Ectodermal cell (in vitro differentiated cells): Measurements from ENCODE around the gene HMGN1.

ENCODE experiments used
- H3K27ac ChIP-seq: 2 replicates; pipeline ENCODE4 v1.7.0; 2013; ENCODE audit warnings: mild to moderate bottlenecking, low read depth, low read length; ENCODE audit not compliant: insufficient read depth, poor library complexity, severe bottlenecking
- H3K27me3 ChIP-seq: 2 replicates; pipeline ENCODE4 v1.7.0; 2013; ENCODE audit warnings: mild to moderate bottlenecking, low read length; ENCODE audit not compliant: insufficient read depth, control insufficient read depth, poor library complexity, severe bottlenecking
- H3K36me3 ChIP-seq: one replicate; pipeline ENCODE4 v1.7.0; 2013; ENCODE audit warnings: low read length; ENCODE audit not compliant: control insufficient read depth, insufficient read depth
- H3K4me1 ChIP-seq: one replicate; pipeline ENCODE4 v1.7.0; 2013; ENCODE audit warnings: low read length; ENCODE audit not compliant: control insufficient read depth, insufficient read depth
- H3K4me3 ChIP-seq: 2 replicates; pipeline ENCODE4 v1.7.0; 2013; ENCODE audit warnings: low read depth, low read length, control low read depth; ENCODE audit not compliant: insufficient read depth
- H3K9me3 ChIP-seq: 2 replicates; pipeline ENCODE4 v1.7.0; 2013; ENCODE audit warnings: mild to moderate bottlenecking, low read length, moderate library complexity; ENCODE audit not compliant: control insufficient read depth
- WGBS, 2 experiments: methylation state at CpG; one replicate each; pipeline ENCODE4 v1.1.7; 2013; ENCODE audit warnings: missing lambda C conversion rate in 2 of 2; 5-methylcytosine and 5-hydroxymethylcytosine counted together

The HMGN1 gene

DNA sequence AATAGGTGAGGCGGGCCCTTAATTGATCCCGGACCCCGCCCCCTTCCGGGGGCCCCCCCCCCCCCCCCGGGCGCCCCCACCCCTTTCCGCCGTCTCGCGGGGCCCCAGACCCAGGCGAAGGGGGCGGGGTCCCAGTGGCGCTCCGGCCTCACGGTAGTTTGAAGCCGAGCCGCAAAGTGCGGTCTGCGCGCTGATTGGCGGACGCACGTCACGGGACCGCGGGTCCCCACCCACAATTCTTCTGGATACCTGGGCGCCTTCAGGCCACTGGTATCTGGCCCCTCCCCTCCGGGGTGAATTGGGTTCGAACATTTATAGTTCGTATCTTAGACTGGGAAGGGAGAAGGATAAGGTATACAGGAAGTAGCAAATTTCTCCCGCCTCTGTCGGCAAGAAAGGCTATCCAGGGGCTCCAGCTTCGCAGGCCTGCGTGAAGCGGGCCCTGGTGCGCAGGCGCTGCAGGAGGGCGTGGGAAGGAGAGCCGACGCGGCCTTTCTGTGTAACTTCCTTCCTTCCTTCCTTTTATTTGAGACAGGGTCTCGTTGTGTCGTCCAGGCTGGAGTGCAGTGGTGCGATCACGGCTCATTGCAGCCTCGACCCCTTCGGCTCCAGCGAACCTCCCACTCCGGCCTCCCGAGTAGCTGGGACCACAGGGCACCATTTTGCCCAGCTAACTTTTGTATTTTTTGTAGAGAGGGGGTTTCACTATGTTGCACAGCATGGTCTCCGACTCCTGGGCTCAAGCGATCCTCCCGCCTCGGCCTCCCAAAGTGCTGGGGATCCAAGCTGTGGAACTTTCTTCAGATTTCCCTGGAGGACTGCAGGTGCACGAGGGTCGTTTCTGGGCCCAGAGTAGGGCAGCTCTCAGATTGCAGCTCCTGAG is 564 bp upstream of the HMGN1 start:
- no peaks in the 10 kb centered on the region for H3K27me3 ChIP-seq
- peaks cover 7% of the 10 kb centered on the region for H3K36me3 ChIP-seq
- 23 to 24% methylated on average over 56 of the region's 56 CpGs for WGBS, 2 experiments
- H3K4me3 ChIP-seq: peak overlapping the region; percentile 64
- peak overlapping the region; percentile 84 for H3K27ac ChIP-seq
- no peaks in the 10 kb centered on the region for H3K9me3 ChIP-seq
- H3K4me1 ChIP-seq: peaks cover 20% of the 10 kb centered on the region

- peaks cover 18% of the 10 kb centered on the region for H3K36me3 ChIP-seq
- H3K9me3 ChIP-seq: no peaks in the 10 kb centered on the region
- H3K27me3 ChIP-seq: no peaks in the 10 kb centered on the region
- peak overlapping the region; percentile 98 for H3K4me3 ChIP-seq
- peak overlapping the region; percentile 95 for H3K27ac ChIP-seq
- WGBS, 2 experiments: 0 to 1% methylated on average over 8 to 9 of the region's 11 CpGs
- H3K4me1 ChIP-seq: peaks cover 20% of the 10 kb centered on the region
These were observed 891 bp downstream of the HMGN1 start for GRCh38 chr21:39348040-39348354.

GRCh38 chr21:39347537-39347936 is 1.4 kb downstream of the HMGN1 start:
- Histone ChIP-seq H3K27ac (peak overlapping the region; percentile 95), H3K9me3 (no peaks in the 10 kb centered on the region), H3K36me3 (peaks cover 20% of the 10 kb centered on the region), H3K4me1 (peaks cover 20% of the 10 kb centered on the region), H3K27me3 (no peaks in the 10 kb centered on the region), H3K4me3 (peak overlapping the region; percentile 98)
- WGBS, 2 experiments: 6 to 8% methylated on average over 10 of the region's 10 CpGs

GRCh38 chr21:39346671-39347331 is 2.1 kb downstream of the HMGN1 start:
- Histone ChIP-seq H3K4me3 (peak overlapping the region; percentile 98), H3K27ac (no peak overlapping the region), H3K9me3 (no peaks in the 10 kb centered on the region), H3K27me3 (no peaks in the 10 kb centered on the region), H3K36me3 (peaks cover 22% of the 10 kb centered on the region), H3K4me1 (peaks cover 20% of the 10 kb centered on the region)
- WGBS, 2 experiments: 76 to 84% methylated on average over 4 to 6 of the region's 7 CpGs

GRCh38 chr21:39346206-39346605 is 2.7 kb downstream of the HMGN1 start:
- peaks cover 20% of the 10 kb centered on the region for H3K4me1 ChIP-seq
- H3K36me3 ChIP-seq: peaks cover 28% of the 10 kb centered on the region
- peak overlapping the region; percentile 98 for H3K4me3 ChIP-seq
- H3K9me3 ChIP-seq: no peaks in the 10 kb centered on the region
- H3K27me3 ChIP-seq: no peaks in the 10 kb centered on the region
- 45 to 63% methylated on average over 2 to 3 of the region's 3 CpGs for WGBS, 2 experiments
- H3K27ac ChIP-seq: no peak overlapping the region

DNA sequence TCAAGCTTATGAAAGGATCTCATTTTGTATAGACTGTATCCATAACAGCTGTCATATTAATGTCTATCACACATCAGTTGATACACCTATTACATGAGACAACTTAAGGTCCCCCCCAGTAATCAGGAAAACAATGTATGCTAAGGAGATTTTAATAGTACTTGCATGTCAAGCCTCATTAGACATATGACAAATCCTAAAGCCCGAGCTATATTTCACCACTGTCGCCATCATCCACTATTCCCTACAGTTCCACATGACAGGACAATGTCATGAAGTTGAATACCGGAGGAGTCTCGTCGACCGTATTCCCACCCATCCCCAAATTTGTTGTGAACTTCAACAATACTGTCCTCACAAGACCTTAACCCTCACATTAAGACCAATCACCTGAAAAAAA is 3.4 kb downstream of the HMGN1 start:
- Histone ChIP-seq H3K27me3 (no peaks in the 10 kb centered on the region), H3K27ac (no peak overlapping the region), H3K36me3 (peaks cover 31% of the 10 kb centered on the region), H3K4me1 (peaks cover 20% of the 10 kb centered on the region), H3K4me3 (peak overlapping the region; percentile 98), H3K9me3 (no peaks in the 10 kb centered on the region)
- 90 to 94% methylated on average over 6 of the region's 6 CpGs for WGBS, 2 experiments

DNA sequence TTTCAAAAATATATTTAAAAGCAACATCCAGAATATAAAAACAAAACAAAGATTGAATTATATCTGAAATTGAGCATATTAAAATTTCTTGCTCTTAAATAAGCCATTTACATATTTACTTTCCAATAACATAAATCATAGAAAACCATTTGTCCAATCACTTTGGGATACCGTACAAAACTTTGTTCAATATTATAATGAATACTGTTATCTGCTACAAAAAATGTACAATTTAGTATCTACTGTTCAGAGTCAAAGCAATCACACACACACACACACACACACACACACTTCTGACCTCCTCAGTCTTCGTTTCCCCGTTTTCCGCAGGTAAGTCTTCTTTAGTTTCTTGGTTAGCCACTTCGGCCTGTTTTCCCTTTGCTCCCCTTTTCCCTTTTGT is 4.0 kb downstream of the HMGN1 start:
- no peak overlapping the region for H3K27ac ChIP-seq
- H3K27me3 ChIP-seq: no peaks in the 10 kb centered on the region
- H3K36me3 ChIP-seq: peaks cover 31% of the 10 kb centered on the region
- 93 to 100% methylated on average over 1 to 5 of the region's 5 CpGs for WGBS, 2 experiments
- H3K4me3 ChIP-seq: peak overlapping the region; percentile 98
- peaks cover 20% of the 10 kb centered on the region for H3K4me1 ChIP-seq
- no peaks in the 10 kb centered on the region for H3K9me3 ChIP-seq

GRCh38 chr21:39341249-39341923 is 7.5 kb downstream of the HMGN1 start:
- 92 to 97% methylated on average over 6 of the region's 6 CpGs for WGBS, 2 experiments
- Histone ChIP-seq H3K27ac (no peak overlapping the region), H3K4me1 (peaks cover 13% of the 10 kb centered on the region), H3K9me3 (no peaks in the 10 kb centered on the region), H3K27me3 (no peaks in the 10 kb centered on the region), H3K36me3 (peaks cover 24% of the 10 kb centered on the region), H3K4me3 (no peak overlapping the region)

DNA sequence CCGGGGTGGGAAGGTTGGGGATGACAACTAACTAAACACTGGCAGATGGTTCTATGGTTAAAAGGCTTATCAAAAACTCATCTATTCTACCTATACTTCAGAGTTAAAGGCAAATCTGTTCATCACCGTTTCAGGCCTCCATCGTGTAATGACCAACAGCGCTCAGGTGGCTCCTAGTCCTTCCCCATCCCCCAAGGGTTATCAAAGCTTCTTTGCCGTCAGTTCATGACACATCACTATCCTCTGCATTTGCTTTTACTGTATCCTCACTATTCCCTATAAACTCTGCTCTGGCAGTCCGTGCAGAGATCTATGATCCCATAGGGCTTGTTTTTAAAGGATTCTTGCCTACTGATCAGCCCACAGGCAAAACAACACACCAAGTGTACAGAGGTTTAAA is 8.2 kb downstream of the HMGN1 start:
- peaks cover 6% of the 10 kb centered on the region for H3K4me1 ChIP-seq
- H3K27me3 ChIP-seq: no peaks in the 10 kb centered on the region
- no peak overlapping the region for H3K4me3 ChIP-seq
- H3K9me3 ChIP-seq: no peaks in the 10 kb centered on the region
- 95% methylated on average over 6 of the region's 6 CpGs for WGBS, 2 experiments
- H3K27ac ChIP-seq: no peak overlapping the region
- peaks cover 24% of the 10 kb centered on the region for H3K36me3 ChIP-seq

DNA sequence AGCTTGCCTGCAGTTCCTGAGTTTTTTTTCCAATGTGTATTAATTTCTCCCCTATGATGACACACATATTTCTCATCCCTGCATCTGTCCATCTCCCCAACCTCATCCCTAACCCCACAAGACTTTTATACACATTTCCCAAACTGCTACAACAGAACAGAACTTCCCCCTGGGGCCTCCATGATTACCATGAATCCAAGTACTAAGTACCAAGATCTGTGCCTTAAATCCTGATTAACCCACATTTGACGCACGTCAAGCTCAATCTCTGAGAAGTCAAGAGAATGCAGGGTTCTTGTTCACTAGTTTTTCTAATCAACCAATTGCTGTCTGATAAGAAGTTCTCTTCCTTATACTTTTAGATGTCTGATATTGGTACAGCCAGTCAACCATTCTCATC is 9.7 kb downstream of the HMGN1 start:
- WGBS, 2 experiments: 97% methylated on average over 2 of the region's 2 CpGs
- Histone ChIP-seq H3K27ac (no peak overlapping the region), H3K36me3 (peaks cover 24% of the 10 kb centered on the region), H3K4me1 (no peaks in the 10 kb centered on the region), H3K9me3 (no peaks in the 10 kb centered on the region), H3K4me3 (no peak overlapping the region), H3K27me3 (no peaks in the 10 kb centered on the region)
